Thymus (tissue), 11 donors: ENCODE data around the gene ATP4A. TPM values are rescaled to one million over a fixed set of nuclear protein-coding genes. Genes with fewer than 3 reads are reported as not detected.

Experiments
- DNase-seq, 9 donors: peaks; one replicate each; pipeline ENCODE4 v3.0.0-alpha.2; 2013; ENCODE audit warnings: low spot score in 9 of 9, low read depth in 6 of 9, missing footprints in 1 of 9
- H3K27ac ChIP-seq, 2 donors: one replicate each; pipeline ENCODE4 v1.5.1; 2013; ENCODE audit warnings: control low read depth in 1 of 2, low read depth in 1 of 2, low read length in 1 of 2, mild to moderate bottlenecking in 1 of 2, moderate library complexity in 1 of 2
- H3K27me3 ChIP-seq, 2 donors: one replicate each; pipeline ENCODE4 v1.5.1; 2013; ENCODE audit warnings: low read length in 1 of 2; ENCODE audit not compliant: control insufficient read depth in 2 of 2, insufficient read depth in 1 of 2
- H3K36me3 ChIP-seq, 2 donors: one replicate each; pipeline ENCODE4 v1.5.1; 2013; ENCODE audit warnings: low read length in 1 of 2, mild to moderate bottlenecking in 1 of 2, moderate library complexity in 1 of 2; ENCODE audit not compliant: control insufficient read depth in 2 of 2, insufficient read depth in 2 of 2
- H3K4me1 ChIP-seq, 2 donors: one replicate each; pipeline ENCODE4 v1.5.1; 2013; ENCODE audit warnings: low read length in 2 of 2; ENCODE audit not compliant: control insufficient read depth in 2 of 2, insufficient read depth in 2 of 2
- H3K4me3 ChIP-seq, 2 donors: one replicate each; pipeline ENCODE4 v1.5.1; 2013; ENCODE audit warnings: low read length in 2 of 2, control low read depth in 1 of 2, mild to moderate bottlenecking in 1 of 2
- H3K9me3 ChIP-seq, 2 donors: one replicate each; pipeline ENCODE4 v1.5.1; 2013; ENCODE audit warnings: low read length in 1 of 2, mild to moderate bottlenecking in 1 of 2; ENCODE audit not compliant: control insufficient read depth in 2 of 2, insufficient read depth in 1 of 2
- WGBS: extraction: QIAGEN DNeasy Blood & Tissue Kit; methylation state at CpG from one replicate; pipeline ENCODE4 v1.1.7; 2013; 5-methylcytosine and 5-hydroxymethylcytosine counted together
- polyA plus RNA-seq: library from polyadenylated mRNA; stranded (reverse); fragments of 200-250 nt; gene quantifications from one replicate; pipeline ENCODE4 v1.2.3, GENCODE V29; 2013
- total RNA-seq: library from RNA; stranded (reverse); fragments of 120-200 nt; gene quantifications from one replicate; pipeline ENCODE4 v1.2.4, GENCODE V29; 2013
- donor health status: healthy.

The ATP4A gene
- total and polyA plus RNA-seq, 2 donors = 0.42 to 1.1 TPM

- H3K27me3 ChIP-seq = peaks cover 0 to 18% of the 10 kb centered on the region in 2 donors
- no peak overlapping the region for H3K4me3 ChIP-seq
- H3K36me3 ChIP-seq = no peaks in the 10 kb centered on the region
- no peak for DNase-seq
- H3K9me3 ChIP-seq = no peaks in the 10 kb centered on the region
- H3K27ac ChIP-seq = no peak overlapping the region
- 88% methylated on average over 16 of the region's 16 CpGs for WGBS
- no peaks in the 10 kb centered on the region for H3K4me1 ChIP-seq
Observed at GRCh38 chr19:35521124-35521743, 42.2 kb downstream of the ATP4A start.

DNA sequence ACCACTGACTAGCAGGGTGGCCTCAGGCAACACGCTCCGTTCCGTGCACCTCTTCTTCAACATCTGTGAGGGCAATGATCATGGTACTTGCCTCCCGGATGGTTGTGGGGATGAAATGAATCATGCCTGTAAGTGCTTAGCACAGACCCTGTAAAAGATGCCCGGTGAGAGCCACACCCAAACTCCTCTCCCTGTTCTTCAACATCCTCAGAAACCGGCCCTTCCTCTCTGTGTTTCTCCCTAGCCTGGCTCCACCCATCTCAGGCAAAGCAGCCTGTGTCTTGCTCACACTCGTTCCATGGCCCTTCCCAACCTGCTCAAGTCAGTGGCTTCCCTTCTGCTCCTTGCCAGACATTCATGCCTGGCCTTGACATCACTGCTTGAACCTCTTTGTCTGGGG, 44.2 kb downstream of the ATP4A start:
- Histone ChIP-seq H3K9me3 (no peaks in the 10 kb centered on the region), H3K4me3 (no peak overlapping the region), H3K27me3 (peaks cover 0 to 11% of the 10 kb centered on the region in 2 donors), H3K4me1 (no peaks in the 10 kb centered on the region), H3K36me3 (no peaks in the 10 kb centered on the region), H3K27ac (no peak overlapping the region)
- 84% methylated on average over 7 of the region's 7 CpGs for WGBS
- DNase-seq = no peak

GRCh38 chr19:35518313-35518712, 45.1 kb downstream of the ATP4A start:
- 93% methylated on average over 6 of the region's 6 CpGs for WGBS
- DNase-seq = no peak
- Histone ChIP-seq H3K4me3 (no peak overlapping the region), H3K36me3 (no peaks in the 10 kb centered on the region), H3K9me3 (no peaks in the 10 kb centered on the region), H3K4me1 (no peaks in the 10 kb centered on the region), H3K27me3 (peaks cover 0 to 14% of the 10 kb centered on the region in 2 donors), H3K27ac (no peak overlapping the region)

DNA sequence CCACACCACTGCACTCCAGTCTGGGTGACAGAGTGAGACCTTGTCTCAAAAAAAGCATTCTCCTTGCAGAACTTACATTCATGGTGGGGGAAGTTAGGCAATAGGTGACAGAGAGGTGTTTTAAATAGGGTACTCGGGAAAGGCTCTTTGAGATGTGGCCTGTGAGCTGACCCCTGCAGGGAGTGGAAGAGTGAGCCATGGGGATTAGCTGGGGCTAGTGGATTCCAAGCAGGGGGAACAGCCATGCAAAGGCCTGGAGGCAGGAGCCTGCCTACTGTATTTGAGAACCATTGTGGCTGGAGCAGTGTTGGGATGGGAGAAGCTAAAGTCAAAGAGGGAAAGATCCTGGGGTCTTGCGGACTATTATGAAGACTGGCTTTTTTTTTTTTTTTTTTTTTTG, 46.1 kb downstream of the ATP4A start:
- H3K36me3 ChIP-seq = no peaks in the 10 kb centered on the region
- 94% methylated on average over 2 of the region's 2 CpGs for WGBS
- no peaks in the 10 kb centered on the region for H3K9me3 ChIP-seq
- H3K4me3 ChIP-seq = no peak overlapping the region
- H3K27ac ChIP-seq = no peak overlapping the region
- DNase-seq = no peak
- H3K4me1 ChIP-seq = no peaks in the 10 kb centered on the region
- H3K27me3 ChIP-seq = peaks cover 0 to 24% of the 10 kb centered on the region in 2 donors

- Histone ChIP-seq H3K9me3 (no peaks in the 10 kb centered on the region), H3K27ac (no peak overlapping the region), H3K4me1 (no peaks in the 10 kb centered on the region), H3K4me3 (no peak overlapping the region), H3K36me3 (no peaks in the 10 kb centered on the region), H3K27me3 (peaks cover 0 to 33% of the 10 kb centered on the region in 2 donors)
- 94% methylated on average over 3 of the region's 3 CpGs for WGBS
- no peak for DNase-seq
Observed at GRCh38 chr19:35516310-35516709, 47.1 kb downstream of the ATP4A start.

DNA sequence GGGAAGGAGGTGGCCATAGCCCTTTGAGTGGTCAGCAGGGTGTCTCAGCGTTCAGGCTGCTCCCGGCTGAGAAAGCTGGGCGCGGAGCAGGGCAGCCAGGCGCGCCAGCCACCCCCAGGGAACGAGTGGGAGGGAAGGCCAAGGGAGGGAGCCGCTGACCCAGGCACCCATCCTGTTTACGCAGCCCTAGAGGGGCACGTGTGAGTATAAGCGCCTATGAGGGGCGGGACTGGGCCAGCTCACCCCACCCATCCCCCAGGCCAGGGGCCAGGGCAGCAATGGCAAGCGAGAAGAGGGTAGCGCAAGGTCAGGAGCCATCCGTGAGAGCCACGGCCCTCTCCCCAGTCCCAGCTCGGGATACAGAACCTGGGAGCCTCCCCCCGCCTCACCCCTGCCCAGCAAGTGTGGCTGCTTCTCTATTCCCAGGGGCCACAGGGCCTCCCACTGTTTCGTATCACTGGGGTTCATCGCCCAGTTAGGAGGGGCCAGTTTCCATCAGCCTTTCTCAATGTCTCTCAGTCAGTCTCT, 49.1 kb downstream of the ATP4A start:
- WGBS = 51% methylated on average over 20 of the region's 20 CpGs

GRCh38 chr19:35513628-35514281, 49.7 kb downstream of the ATP4A start, which contains the start of gene DMKN:
Gene DMKN, minus strand, starts transcription at chr19:35513649. Its CDS starts 174 bp downstream, at chr19:35513475.
- H3K9me3 ChIP-seq = no peaks in the 10 kb centered on the region
- H3K27me3 ChIP-seq = peaks cover 14 to 59% of the 10 kb centered on the region in 2 donors
- no peak for DNase-seq
- H3K27ac ChIP-seq = no peak within 1 kb of the TSS
- 47% methylated on average over 15 of the region's 15 CpGs for WGBS
- no peaks in the 10 kb centered on the region for H3K4me1 ChIP-seq
- H3K36me3 ChIP-seq = no peaks in the 10 kb centered on the region
- H3K4me3 ChIP-seq = no peak within 1 kb of the TSS

More for the DNA sequence above, 49.1 kb downstream of the ATP4A start:
- DNase-seq = no peak
- H3K4me1 ChIP-seq = no peaks in the 10 kb centered on the region
- H3K9me3 ChIP-seq = no peaks in the 10 kb centered on the region
- peaks cover 11 to 53% of the 10 kb centered on the region in 2 donors for H3K27me3 ChIP-seq
- H3K27ac ChIP-seq = no peak overlapping the region
- no peaks in the 10 kb centered on the region for H3K36me3 ChIP-seq
- no peak overlapping the region for H3K4me3 ChIP-seq

- Histone ChIP-seq H3K4me1 (no peaks in the 10 kb centered on the region), H3K9me3 (no peaks in the 10 kb centered on the region), H3K36me3 (no peaks in the 10 kb centered on the region), H3K27me3 (peaks cover 14 to 64% of the 10 kb centered on the region in 2 donors), H3K27ac (no peak overlapping the region), H3K4me3 (no peak overlapping the region)
- WGBS = 95% methylated on average over 15 of the region's 15 CpGs
- no peak for DNase-seq
Observed at GRCh38 chr19:35512831-35513627, 50.4 kb downstream of the ATP4A start.

DNA sequence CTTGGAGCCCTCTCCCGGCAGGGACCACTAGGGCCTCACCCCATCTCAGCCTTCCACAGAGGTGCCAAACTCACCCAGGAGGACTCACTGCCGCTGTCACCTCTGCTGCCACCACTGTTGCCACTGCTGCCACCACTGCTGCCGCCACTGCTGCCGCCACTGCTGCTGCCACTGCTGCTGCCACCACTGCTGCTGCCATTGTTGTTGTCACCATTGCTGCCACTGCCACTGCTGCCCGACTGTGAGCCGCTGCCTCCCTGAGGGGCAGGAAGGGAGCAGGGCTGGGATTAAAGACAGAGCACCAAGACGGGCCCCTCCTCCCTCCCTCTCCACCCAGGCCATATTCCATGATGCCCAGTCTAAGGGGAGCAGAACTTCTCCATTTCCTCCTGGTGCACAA, 52.1 kb downstream of the ATP4A start:
- Histone ChIP-seq H3K27ac (no peak overlapping the region), H3K36me3 (no peaks in the 10 kb centered on the region), H3K4me3 (no peak overlapping the region), H3K27me3 (peaks cover 14 to 75% of the 10 kb centered on the region in 2 donors), H3K4me1 (no peaks in the 10 kb centered on the region), H3K9me3 (no peaks in the 10 kb centered on the region)
- DNase-seq = no peak
- 77% methylated on average over 7 of the region's 7 CpGs for WGBS
